ENCODE data around the gene CEP57. TPM values are rescaled to one million over a fixed set of nuclear protein-coding genes. Genes with fewer than 3 reads are reported as not detected.
A peak's percentile ranks its signal among the peaks of the same experiment; 100 is the strongest.

Gene CEP57
- total and polyA plus RNA-seq, 2 of the 13 experiments (the other 11 are each of a cell fraction or from before 2014, with no cell fraction given), result 34.3 to 59.4 TPM

GRCh38 chr11:95789506-95790122, 684 bp upstream of the CEP57 start, which contains the start of gene FAM76B (continued):
- TF ChIP-seq CREB3 (CRISPR knock-in tag; IDR thresholded peaks at IDR 0.05) (no peak; the same call in 1 of the 2 replicates), IRX3 (CRISPR knock-in tag; IDR thresholded peaks at IDR 0.05; ENCODE audit: borderline replicate concordance, low read depth) (peak; percentile 74; the same call in 1 of the 2 replicates), U2AF2 (IDR thresholded peaks at IDR 0.05; ENCODE audit: low read depth, low read length) (peak; percentile 35; the same call in 1 of the 2 replicates), MIER2 (CRISPR knock-in tag; IDR thresholded peaks at IDR 0.05) (0 out of 2 replicates have a peak, but pooled peaks have one; percentile 38), YEATS2 (CRISPR knock-in tag; IDR thresholded peaks at IDR 0.05; ENCODE audit: borderline replicate concordance) (peak; percentile 91), ZNF577 (CRISPR knock-in tag; IDR thresholded peaks at IDR 0.05; ENCODE audit: borderline replicate concordance, low read depth) (no peak), POGK (CRISPR knock-in tag; conservative IDR thresholded peaks at IDR 0.05) (no peak; the same call in 1 of the 2 replicates), NFKBIZ (CRISPR knock-in tag; IDR thresholded peaks at IDR 0.05) (no peak), ZNF253 (CRISPR knock-in tag; IDR thresholded peaks at IDR 0.05; ENCODE audit: borderline replicate concordance) (peak; percentile 73; the same call in 1 of the 2 replicates), EEA1 (CRISPR knock-in tag; IDR thresholded peaks at IDR 0.05; ENCODE audit: borderline replicate concordance) (0 out of 2 replicates have a peak, but pooled peaks have one; percentile 15), ZNF615 (CRISPR knock-in tag; IDR thresholded peaks at IDR 0.05; ENCODE audit: borderline replicate concordance) (no peak; the same call in 1 of the 2 replicates), ZNF292 (CRISPR knock-in tag; IDR thresholded peaks at IDR 0.05; ENCODE audit: borderline replicate concordance, low read depth) (no peak), SOX13 (IDR thresholded peaks at IDR 0.05) (no peak), SOX13 (CRISPR knock-in tag; conservative IDR thresholded peaks at IDR 0.05 in 1 of 2, IDR thresholded peaks at IDR 0.05 in 1 of 2) (peak in 1 of 2 experiments; percentile 64; a peak in 1 of 4 replicates), MLLT10 (CRISPR knock-in tag; IDR thresholded peaks at IDR 0.05) (no peak), ZSCAN5A (CRISPR knock-in tag; IDR thresholded peaks at IDR 0.05; ENCODE audit: borderline replicate concordance) (peak; percentile 89; the same call in 1 of the 2 replicates), CAMTA2 (CRISPR knock-in tag; IDR thresholded peaks at IDR 0.05; ENCODE audit: borderline replicate concordance) (no peak), SRY (CRISPR knock-in tag; IDR thresholded peaks at IDR 0.05) (peak; percentile 76; the same call in 1 of the 2 replicates), TIGD3 (CRISPR knock-in tag; IDR thresholded peaks at IDR 0.05; ENCODE audit: borderline replicate concordance) (peak; percentile 40; the same call in 1 of the 2 replicates), ZNF580 (CRISPR knock-in tag; IDR thresholded peaks at IDR 0.05; ENCODE audit: borderline replicate concordance, low read depth) (peak; percentile 96), SSRP1 (CRISPR knock-in tag; IDR thresholded peaks at IDR 0.05) (no peak), CHCHD3 (CRISPR knock-in tag; IDR thresholded peaks at IDR 0.05) (no peak), ZNF337 (CRISPR knock-in tag; IDR thresholded peaks at IDR 0.05; ENCODE audit: borderline replicate concordance, low read depth) (peak; percentile 68; the same call in 1 of the 2 replicates)
